WTC11 (cell line): ENCODE results near the gene NR4A3. TPM values are rescaled to one million over a fixed set of nuclear protein-coding genes. Genes with fewer than 3 reads are reported as not detected.

Experiments used
- ATAC-seq: fragments of 200-7000 bp; cut with Tn5 transposase; 2 replicates; pipeline ENCODE4 v1.10.0; 2021; ENCODE audit warnings: mild to moderate bottlenecking, moderate library complexity
- CTCF ChIA-PET: fragments of 300-600 bp; sonication (Branson Sonifier 250); formaldehyde crosslinking; loops from one replicate; lab custom pipeline; 2021; ENCODE audit warnings: antibody characterized with exemption; lab: Charles Lee
- POLR2A ChIA-PET: fragments of 350-600 bp; sonication (Branson Sonifier 250); formaldehyde crosslinking; loops from one replicate; lab custom pipeline; 2021; ENCODE audit warnings: antibody characterized with exemption; lab: Charles Lee
- DNase-seq: peaks from one replicate; pipeline ENCODE4 v3.0.0; 2021; ENCODE audit warnings: low spot score
- H3K27ac Mint-ChIP-seq: 2 replicates; pipeline ENCODE4 v1.8.0; 2021; ENCODE audit warnings: mixed read lengths
- H3K27me3 Mint-ChIP-seq: 2 replicates; pipeline ENCODE4 v1.8.0; 2021; ENCODE audit warnings: low read depth, mild to moderate bottlenecking, moderate library complexity, mixed read lengths
- H3K36me3 Mint-ChIP-seq: 2 replicates; pipeline ENCODE4 v1.8.0; 2021; ENCODE audit warnings: mixed read lengths
- H3K4me1 Mint-ChIP-seq: 2 replicates; pipeline ENCODE4 v1.8.0; 2022; ENCODE audit warnings: mixed read lengths
- H3K4me3 Mint-ChIP-seq: 2 replicates; pipeline ENCODE4 v1.8.0; 2021; ENCODE audit warnings: mild to moderate bottlenecking, moderate library complexity, mixed read lengths
- H3K9me3 Mint-ChIP-seq: 2 replicates; pipeline ENCODE4 v1.8.0; 2021; ENCODE audit warnings: mixed read lengths
- ATF1 ChIP-seq: sonication (generic); formaldehyde crosslinking; IDR thresholded peaks from 2 replicates; pipeline ENCODE4 v1.8.1; 2023; ENCODE audit warnings: mild to moderate bottlenecking, moderate library complexity, missing genetic modification reagents
- ATF6 ChIP-seq: sonication (generic); formaldehyde crosslinking; IDR thresholded peaks from 2 replicates; pipeline ENCODE4 v1.8.1; 2023; ENCODE audit warnings: mild to moderate bottlenecking, missing genetic modification reagents
- CTCF ChIP-seq: fragments of 200-600 bp; IDR thresholded peaks from 2 replicates; pipeline ENCODE4 v1.8.0; 2022; ENCODE audit warnings: antibody characterized with exemption
- ESRRA ChIP-seq: sonication (generic); formaldehyde crosslinking; IDR thresholded peaks from 2 replicates; pipeline ENCODE4 v1.8.1; 2022; ENCODE audit warnings: mild to moderate bottlenecking, missing genetic modification reagents, borderline replicate concordance
- FOXJ3 ChIP-seq: sonication (generic); formaldehyde crosslinking; IDR thresholded peaks from 2 replicates; pipeline ENCODE4 v1.9.0; 2021; ENCODE audit warnings: missing genetic modification reagents, mild to moderate bottlenecking, borderline replicate concordance
- FOXP1 ChIP-seq: sonication (generic); formaldehyde crosslinking; IDR thresholded peaks from 2 replicates; pipeline ENCODE4 v1.8.0; 2022; ENCODE audit warnings: missing genetic modification reagents, mild to moderate bottlenecking, moderate library complexity, borderline replicate concordance
- GABPB1 ChIP-seq: sonication (generic); formaldehyde crosslinking; IDR thresholded peaks from 2 replicates; pipeline ENCODE4 v1.8.1; 2023; ENCODE audit warnings: mild to moderate bottlenecking, missing genetic modification reagents
- GTF2I ChIP-seq: fragments of 250-450 bp; sonication (Bioruptor Pico); conservative IDR thresholded peaks from 2 replicates; pipeline ENCODE4 v1.4.0; 2021; ENCODE audit warnings: mild to moderate bottlenecking
- JUN ChIP-seq: sonication (generic); formaldehyde crosslinking; IDR thresholded peaks from 2 replicates; pipeline ENCODE4 v1.8.0; 2023; ENCODE audit warnings: mild to moderate bottlenecking, missing genetic modification reagents
- KAT7 ChIP-seq: sonication (generic); formaldehyde crosslinking; IDR thresholded peaks from 2 replicates; pipeline ENCODE4 v1.8.1; 2023; ENCODE audit warnings: missing genetic modification reagents, mild to moderate bottlenecking, borderline replicate concordance
- MLX ChIP-seq: sonication (generic); formaldehyde crosslinking; IDR thresholded peaks from 2 replicates; pipeline ENCODE4 v1.8.1; 2023; ENCODE audit warnings: mild to moderate bottlenecking, missing genetic modification reagents, moderate library complexity
- NFATC4 ChIP-seq: fragments of 250-450 bp; sonication (Bioruptor Pico); IDR thresholded peaks from 2 replicates; pipeline ENCODE4 v1.9.0; 2021; ENCODE audit warnings: mild to moderate bottlenecking
- NFE2L1 ChIP-seq: sonication (generic); formaldehyde crosslinking; IDR thresholded peaks from 2 replicates; pipeline ENCODE4 v1.8.1; 2023; ENCODE audit warnings: missing genetic modification reagents
- TCF7 ChIP-seq: sonication (generic); formaldehyde crosslinking; IDR thresholded peaks from 2 replicates; pipeline ENCODE4 v1.8.0; 2022; ENCODE audit warnings: mild to moderate bottlenecking, low read depth, missing genetic modification reagents, moderate library complexity
- ZNF121 ChIP-seq: sonication (generic); formaldehyde crosslinking; IDR thresholded peaks from 2 replicates; pipeline ENCODE4 v1.8.0; 2023; ENCODE audit warnings: missing genetic modification reagents
- ZNF219 ChIP-seq: sonication (generic); formaldehyde crosslinking; IDR thresholded peaks from 2 replicates; pipeline ENCODE4 v1.8.0; 2023; ENCODE audit warnings: missing genetic modification reagents, mild to moderate bottlenecking, borderline replicate concordance
- ZNF532 ChIP-seq: fragments of 250-450 bp; sonication (Bioruptor Pico); IDR thresholded peaks from 2 replicates; pipeline ENCODE4 v1.9.0; 2021; ENCODE audit warnings: mild to moderate bottlenecking, borderline replicate concordance
- ZNF671 ChIP-seq: fragments of 250-450 bp; sonication (Bioruptor Pico); IDR thresholded peaks from 2 replicates; pipeline ENCODE4 v1.8.0; 2021; ENCODE audit warnings: mild to moderate bottlenecking
- ZSCAN18 ChIP-seq: fragments of 250-450 bp; sonication (Bioruptor Pico); IDR thresholded peaks from 2 replicates; pipeline ENCODE4 v2.1.2; 2022; ENCODE audit warnings: mild to moderate bottlenecking, moderate library complexity
- total RNA-seq: library from RNA; stranded (reverse); gene quantifications from 3 replicates; pipeline ENCODE4 v1.2.3, GENCODE V29; 2021

Gene NR4A3
- total RNA-seq, 1 experiment from 2014 or later: 0.57 TPM

- TF ChIP-seq ZSCAN18 (CRISPR knock-in tag) (no peak), ATF1 (CRISPR knock-in tag) (no peak), FOXP1 (CRISPR knock-in tag) (no peak), TCF7 (CRISPR knock-in tag) (no peak), ZNF671 (no peak)
- TF ChIP-seq, all 79 proteins: peak for 0
Observed at GRCh38 chr9:99811172-99811571, 10.5 kb upstream of the NR4A3 start (continued).

GRCh38 chr9:99811598-99812383 is 9.9 kb upstream of the NR4A3 start:
- no peak for ATAC-seq
- H3K27ac Mint-ChIP-seq: 0 out of 2 replicates have a peak overlapping the region, but pooled peaks have one; percentile 24
- TF ChIP-seq KAT7 (no peak), FOXP1 (CRISPR knock-in tag) (no peak), ATF6 (CRISPR knock-in tag) (no peak), ZNF121 (CRISPR knock-in tag) (no peak)
- no peaks in the 10 kb centered on the region for H3K36me3 Mint-ChIP-seq
- H3K9me3 Mint-ChIP-seq: no peaks in the 10 kb centered on the region
- no peak for DNase-seq
- ChIA-PET CTCF (interaction anchor here (1.8 kb wide), 1 partner anchor 13 kb away, joined by 10 read pairs; no protein-coding TSS in a partner anchor), POLR2A (no interaction called here)
- H3K4me3 Mint-ChIP-seq: peak overlapping the region; percentile 12; the same call in 1 of the 2 replicates
- no peaks in the 10 kb centered on the region for H3K27me3 Mint-ChIP-seq
- H3K4me1 Mint-ChIP-seq: peaks cover 78% of the 10 kb centered on the region

- ATAC-seq (peak; percentile 91), DNase-seq (no peak)
- ChIA-PET CTCF (no interaction called here), POLR2A (no interaction called here)
- Mint-ChIP-seq H3K4me3 (no peak overlapping the region), H3K9me3 (no peaks in the 10 kb centered on the region), H3K27ac (no peak overlapping the region), H3K36me3 (no peaks in the 10 kb centered on the region), H3K4me1 (peaks cover 73% of the 10 kb centered on the region), H3K27me3 (no peaks in the 10 kb centered on the region)
- no peak for TF ChIP-seq NFATC4 (CRISPR knock-in tag)
- TF ChIP-seq ZNF532: no peak
- no peak for TF ChIP-seq ZNF219 (CRISPR knock-in tag)
- no peak for TF ChIP-seq NFE2L1 (CRISPR knock-in tag)
- TF ChIP-seq GABPB1 (CRISPR knock-in tag): no peak
- no peak for TF ChIP-seq ATF6 (CRISPR knock-in tag)
- TF ChIP-seq MLX (CRISPR knock-in tag): no peak
- no peak for TF ChIP-seq FOXJ3 (CRISPR knock-in tag)
- no peak for TF ChIP-seq GTF2I (CRISPR knock-in tag)
- no peak for TF ChIP-seq JUN (CRISPR knock-in tag)
- TF ChIP-seq CTCF: no peak
- TF ChIP-seq ESRRA (CRISPR knock-in tag): no peak
Observed at GRCh38 chr9:99813739-99814138, 7.9 kb upstream of the NR4A3 start.
